Activated B cell treated with CpG ODN at 0.5 μM for 24 hours (primary cell): ENCODE results near the gene TDRD6. TPM values are rescaled to one million over a fixed set of nuclear protein-coding genes. Genes with fewer than 3 reads are reported as not detected.

Source experiments
- ATAC-seq: fragments of 200-7000 bp; cut with Tn5 transposase; one replicate; pipeline ENCODE4 v1.10.0; 2021; ENCODE audit warnings: low read depth, mild to moderate bottlenecking, moderate library complexity
- CTCF ChIA-PET: fragments of 350-600 bp; sonication (Branson Sonifier 250); formaldehyde crosslinking; loops from one replicate; lab custom pipeline; 2021; ENCODE audit warnings: antibody characterized with exemption; lab: Charles Lee
- POLR2A ChIA-PET: fragments of 350-600 bp; sonication (Branson Sonifier 250); formaldehyde crosslinking; loops from one replicate; lab custom pipeline; 2021; ENCODE audit warnings: antibody characterized with exemption; lab: Charles Lee
- DNase-seq: peaks from one replicate; pipeline ENCODE4 v3.0.0; 2022
- H3K27ac Mint-ChIP-seq: one replicate; pipeline ENCODE4 v1.8.0; 2020; ENCODE audit warnings: mixed read lengths
- H3K27me3 Mint-ChIP-seq: one replicate; pipeline ENCODE4 v1.8.0; 2021; ENCODE audit warnings: mixed read lengths
- H3K36me3 Mint-ChIP-seq: one replicate; pipeline ENCODE4 v1.8.0; 2021; ENCODE audit warnings: low read depth, mixed read lengths
- H3K4me1 Mint-ChIP-seq: one replicate; pipeline ENCODE4 v1.8.0; 2021; ENCODE audit warnings: mixed read lengths
- H3K4me3 Mint-ChIP-seq: one replicate; pipeline ENCODE4 v1.8.0; 2020; ENCODE audit warnings: mild to moderate bottlenecking, mixed read lengths
- H3K9me3 Mint-ChIP-seq: one replicate; pipeline ENCODE4 v1.8.0; 2020; ENCODE audit warnings: mixed read lengths
- intact Hi-C: fragments of 100-400 bp; cut with micrococcal nuclease; formaldehyde crosslinking; loops from one replicate; pipeline ENCODE4 v1.15.1; 2024
- total RNA-seq: library from RNA; stranded (reverse); gene quantifications from 2 replicates; pipeline ENCODE4 v1.2.3, GENCODE V29; 2022
- TF ChIP-seq, protein P1 (sequence below): fragments of 200-600 bp; IDR thresholded peaks from one replicate; pipeline ENCODE4 v1.8.0; 2022; ENCODE audit warnings: antibody characterized with exemption, mild to moderate bottlenecking

TDRD6 gene
- total RNA-seq, 1 donor from 2014 or later = not detected

- Mint-ChIP-seq H3K4me1 (no peaks in the 10 kb centered on the region), H3K36me3 (no peaks in the 10 kb centered on the region), H3K9me3 (no peaks in the 10 kb centered on the region), H3K27ac (no peak overlapping the region), H3K4me3 (no peak overlapping the region), H3K27me3 (no peaks in the 10 kb centered on the region)
- ATAC-seq = no peak
- intact Hi-C loops = no loop called here
- DNase-seq = no peak
- POLR2A ChIA-PET = no interaction called here
- CTCF ChIA-PET = no interaction called here
- TF ChIP-seq, protein P1, sequence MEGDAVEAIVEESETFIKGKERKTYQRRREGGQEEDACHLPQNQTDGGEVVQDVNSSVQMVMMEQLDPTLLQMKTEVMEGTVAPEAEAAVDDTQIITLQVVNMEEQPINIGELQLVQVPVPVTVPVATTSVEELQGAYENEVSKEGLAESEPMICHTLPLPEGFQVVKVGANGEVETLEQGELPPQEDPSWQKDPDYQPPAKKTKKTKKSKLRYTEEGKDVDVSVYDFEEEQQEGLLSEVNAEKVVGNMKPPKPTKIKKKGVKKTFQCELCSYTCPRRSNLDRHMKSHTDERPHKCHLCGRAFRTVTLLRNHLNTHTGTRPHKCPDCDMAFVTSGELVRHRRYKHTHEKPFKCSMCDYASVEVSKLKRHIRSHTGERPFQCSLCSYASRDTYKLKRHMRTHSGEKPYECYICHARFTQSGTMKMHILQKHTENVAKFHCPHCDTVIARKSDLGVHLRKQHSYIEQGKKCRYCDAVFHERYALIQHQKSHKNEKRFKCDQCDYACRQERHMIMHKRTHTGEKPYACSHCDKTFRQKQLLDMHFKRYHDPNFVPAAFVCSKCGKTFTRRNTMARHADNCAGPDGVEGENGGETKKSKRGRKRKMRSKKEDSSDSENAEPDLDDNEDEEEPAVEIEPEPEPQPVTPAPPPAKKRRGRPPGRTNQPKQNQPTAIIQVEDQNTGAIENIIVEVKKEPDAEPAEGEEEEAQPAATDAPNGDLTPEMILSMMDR = no peak
Observed at GRCh38 chr6:46690141-46690755, 2.6 kb downstream of the TDRD6 start.

GRCh38 chr6:46690911-46691451, 3.3 kb downstream of the TDRD6 start:
- Mint-ChIP-seq H3K36me3 (no peaks in the 10 kb centered on the region), H3K4me3 (no peak overlapping the region), H3K27ac (no peak overlapping the region), H3K9me3 (no peaks in the 10 kb centered on the region), H3K27me3 (no peaks in the 10 kb centered on the region), H3K4me1 (no peaks in the 10 kb centered on the region)
- ChIA-PET CTCF (no interaction called here), POLR2A (no interaction called here)
- intact Hi-C loops = no loop called here
- ATAC-seq (no peak), DNase-seq (no peak)
- TF ChIP-seq, protein P1 = no peak

DNA sequence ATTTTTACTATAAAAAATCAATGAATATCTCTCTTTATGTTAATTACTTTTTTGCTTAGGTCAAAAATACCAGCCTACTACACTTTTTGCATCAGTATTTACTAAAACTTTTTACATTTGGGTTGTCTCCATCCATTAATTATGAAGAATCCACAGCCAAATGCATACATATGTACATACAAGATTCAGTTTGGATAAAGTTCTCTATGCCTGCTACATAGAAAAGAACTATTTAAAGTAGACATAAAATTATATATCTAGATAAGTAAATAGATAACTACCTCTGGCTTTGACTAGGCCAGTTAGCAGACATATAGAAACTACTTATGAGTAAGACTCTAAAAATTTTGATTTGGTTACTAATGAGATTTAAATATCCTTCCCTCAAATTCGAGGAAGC, 12.3 kb downstream of the TDRD6 start:
- no peaks in the 10 kb centered on the region for H3K9me3 Mint-ChIP-seq
- H3K4me3 Mint-ChIP-seq = no peak overlapping the region
- H3K27ac Mint-ChIP-seq = no peak overlapping the region
- no peak for DNase-seq
- intact Hi-C loops = no loop called here
- no peaks in the 10 kb centered on the region for H3K36me3 Mint-ChIP-seq
- CTCF ChIA-PET = no interaction called here
- H3K27me3 Mint-ChIP-seq = peaks cover 8% of the 10 kb centered on the region
- no peak for ATAC-seq
- TF ChIP-seq, protein P1 = no peak
- POLR2A ChIA-PET = no interaction called here
- no peaks in the 10 kb centered on the region for H3K4me1 Mint-ChIP-seq

GRCh38 chr6:46704562-46704961, 16.9 kb downstream of the TDRD6 start:
- Mint-ChIP-seq H3K9me3 (no peaks in the 10 kb centered on the region), H3K36me3 (no peaks in the 10 kb centered on the region), H3K27ac (no peak overlapping the region), H3K4me3 (no peak overlapping the region), H3K27me3 (peaks cover 13% of the 10 kb centered on the region), H3K4me1 (no peaks in the 10 kb centered on the region)
- intact Hi-C loops = no loop called here
- TF ChIP-seq, protein P1 = no peak
- CTCF ChIA-PET = no interaction called here
- POLR2A ChIA-PET = no interaction called here
- DNase-seq = no peak
- ATAC-seq = no peak

- TF ChIP-seq, protein P1 = no peak
- H3K9me3 Mint-ChIP-seq = no peaks in the 10 kb centered on the region
- no peaks in the 10 kb centered on the region for H3K4me1 Mint-ChIP-seq
- DNase-seq (no peak), ATAC-seq (no peak)
- ChIA-PET CTCF (no interaction called here), POLR2A (no interaction called here)
- H3K4me3 Mint-ChIP-seq = no peak overlapping the region
- H3K27me3 Mint-ChIP-seq = peaks cover 10% of the 10 kb centered on the region
- H3K27ac Mint-ChIP-seq = no peak overlapping the region
- H3K36me3 Mint-ChIP-seq = no peaks in the 10 kb centered on the region
- intact Hi-C loops = no loop called here
Observed at GRCh38 chr6:46706464-46706863, 18.8 kb downstream of the TDRD6 start.
